ENCODE results near the gene RAPGEF1. TPM values are rescaled to one million over a fixed set of nuclear protein-coding genes. Genes with fewer than 3 reads are reported as not detected.

The RAPGEF1 gene
- total RNA-seq, 4 donors from 2014 or later, result 13.1 to 73.7 (median 26.2) TPM

GRCh38 chr9:131629825-131630204 lies 110.1 kb downstream of the RAPGEF1 start:
- no peak overlapping the region for H3K27ac ChIP-seq

DNA sequence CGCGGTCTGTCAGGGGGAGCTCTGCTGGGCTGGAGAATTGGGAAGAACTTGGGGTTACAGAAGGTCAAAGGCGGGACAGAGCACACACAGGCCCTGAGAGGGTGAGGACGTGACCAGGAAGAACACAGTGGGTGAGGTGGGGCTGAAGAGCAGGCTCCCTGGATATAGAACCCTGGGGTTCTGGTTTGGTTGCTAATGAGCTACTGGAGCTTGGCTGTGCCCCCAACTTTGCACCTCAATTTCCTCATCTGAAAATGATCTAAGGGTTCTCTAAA lies 110.7 kb downstream of the RAPGEF1 start:
- H3K9me3 ChIP-seq, result no peaks in the 10 kb centered on the region
- no peak overlapping the region for H3K4me3 ChIP-seq
- TF ChIP-seq CTCF (IDR thresholded peaks at IDR 0.05) (no peak), POLR2A (IDR thresholded peaks at IDR 0.05) (no peak)
- no peaks in the 10 kb centered on the region for H3K4me1 ChIP-seq
- no peaks in the 10 kb centered on the region for H3K36me3 ChIP-seq
- H3K27ac ChIP-seq, result no peak overlapping the region
- intact Hi-C loops (cut with DNase I; ENCODE audit: low total_unique reads), result no loop called here
- no peak for DNase-seq
- no peaks in the 10 kb centered on the region for H3K27me3 ChIP-seq

More at GRCh38 chr9:131629825-131630204, 110.1 kb downstream of the RAPGEF1 start:
- no peak overlapping the region for H3K4me3 ChIP-seq
- no peaks in the 10 kb centered on the region for H3K27me3 ChIP-seq
- TF ChIP-seq POLR2A (IDR thresholded peaks at IDR 0.05), result no peak
- no peak for TF ChIP-seq CTCF (IDR thresholded peaks at IDR 0.05)
- DNase-seq, result no peak
- no peaks in the 10 kb centered on the region for H3K36me3 ChIP-seq
- peaks cover 0 to under 1% of the 10 kb centered on the region in 2 donors for H3K4me1 ChIP-seq
- intact Hi-C loops (cut with DNase I; ENCODE audit: low total_unique reads), result no loop called here
- H3K9me3 ChIP-seq, result no peaks in the 10 kb centered on the region

DNA sequence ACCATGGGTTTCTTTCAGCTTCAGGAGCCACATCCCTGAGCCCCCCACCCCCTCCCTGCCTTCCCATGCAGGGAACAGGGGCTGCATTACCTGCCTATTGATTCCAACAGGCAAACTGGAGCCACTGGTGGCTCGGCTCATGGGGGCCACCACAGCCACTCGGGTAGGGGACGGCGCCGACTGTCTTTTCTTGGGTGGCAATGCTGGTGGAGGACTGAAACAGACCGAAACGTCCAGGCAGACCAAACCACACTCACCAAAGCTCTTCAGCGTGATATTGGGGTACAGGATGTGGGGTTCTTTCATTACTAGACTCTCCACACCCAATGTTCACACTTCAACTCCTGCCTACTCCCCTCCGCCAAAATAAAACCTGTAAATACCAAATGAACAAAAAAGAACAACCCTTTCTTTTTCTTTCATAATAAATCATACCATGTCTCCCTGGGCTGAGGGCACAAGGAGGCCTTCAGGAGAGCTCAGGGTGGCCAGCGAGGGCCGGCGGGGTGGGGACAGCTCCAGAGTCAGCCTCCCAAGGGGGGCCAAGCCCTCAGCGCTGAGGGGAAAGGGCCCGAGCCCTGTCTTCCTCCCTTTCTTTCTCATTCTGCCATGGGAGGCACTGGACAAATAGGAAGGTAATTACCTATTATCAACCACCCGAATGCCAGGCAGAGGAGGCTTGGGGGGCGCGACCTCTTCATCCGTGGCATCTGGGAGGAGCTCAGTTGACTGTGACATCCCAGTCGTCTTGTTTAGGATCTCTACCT lies 111.2 kb downstream of the RAPGEF1 start:
- H3K9me3 ChIP-seq, result no peaks in the 10 kb centered on the region
- no peaks in the 10 kb centered on the region for H3K4me1 ChIP-seq
- H3K27me3 ChIP-seq, result no peaks in the 10 kb centered on the region
- H3K36me3 ChIP-seq, result no peaks in the 10 kb centered on the region
- intact Hi-C loops (cut with DNase I; ENCODE audit: low total_unique reads), result no loop called here
- no peak for TF ChIP-seq POLR2A (IDR thresholded peaks at IDR 0.05)
- no peak for TF ChIP-seq CTCF (IDR thresholded peaks at IDR 0.05)
- H3K27ac ChIP-seq, result no peak overlapping the region
- no peak for DNase-seq
- H3K4me3 ChIP-seq, result no peak overlapping the region

DNA sequence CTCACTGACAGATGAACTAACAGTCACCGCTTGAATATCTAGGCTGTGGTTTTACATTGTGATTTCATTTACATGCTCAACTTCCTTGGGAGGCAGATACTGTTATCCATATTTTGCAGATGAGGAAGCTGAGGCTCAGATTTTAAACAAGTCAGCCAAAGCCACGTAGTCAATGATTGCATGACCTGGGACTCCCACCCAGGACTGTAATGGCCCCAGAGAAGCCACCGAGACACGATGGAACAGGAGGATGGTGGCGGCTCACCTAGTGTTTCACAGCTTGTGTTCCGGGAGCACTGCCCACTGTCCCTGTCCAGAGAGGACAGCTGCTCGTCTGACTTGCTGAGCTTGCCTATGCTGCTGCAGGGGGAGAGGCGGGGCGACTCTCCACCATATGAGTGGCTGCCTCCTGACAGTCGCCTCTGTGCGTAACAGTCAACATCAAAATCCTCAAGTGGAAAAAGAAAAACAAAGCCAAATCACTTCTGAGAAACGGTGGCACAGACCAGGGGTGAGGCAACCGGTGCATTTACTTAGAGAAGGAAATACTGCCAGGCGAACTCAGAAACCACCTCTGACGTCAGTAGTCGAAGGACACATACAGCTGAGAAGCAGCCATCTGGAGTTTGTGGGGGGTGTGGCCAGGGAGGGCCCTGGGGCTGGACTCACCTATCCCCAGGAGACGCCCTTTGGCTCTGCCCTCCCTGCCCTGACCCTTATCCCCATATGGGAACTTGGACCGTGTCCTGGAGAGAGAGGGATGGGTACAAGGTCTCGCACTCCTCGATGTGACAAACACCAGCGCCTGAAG lies 112.0 kb downstream of the RAPGEF1 start:
- Histone ChIP-seq H3K4me3 (no peak overlapping the region), H3K4me1 (no peaks in the 10 kb centered on the region), H3K27me3 (no peaks in the 10 kb centered on the region), H3K27ac (no peak overlapping the region), H3K36me3 (no peaks in the 10 kb centered on the region), H3K9me3 (no peaks in the 10 kb centered on the region)
- intact Hi-C loops (cut with DNase I; ENCODE audit: low total_unique reads), result no loop called here
- no peak for TF ChIP-seq POLR2A (IDR thresholded peaks at IDR 0.05)
- DNase-seq, result no peak

- intact Hi-C loops (cut with DNase I; ENCODE audit: low total_unique reads), result no loop called here
- H3K27ac ChIP-seq, result no peak overlapping the region
- no peak for DNase-seq
Observed at GRCh38 chr9:131627326-131627647, 112.6 kb downstream of the RAPGEF1 start.

More at GRCh38 chr9:131627326-131627647, 112.6 kb downstream of the RAPGEF1 start:
- Histone ChIP-seq H3K27me3 (no peaks in the 10 kb centered on the region), H3K4me3 (no peak overlapping the region), H3K9me3 (no peaks in the 10 kb centered on the region), H3K36me3 (no peaks in the 10 kb centered on the region), H3K4me1 (no peaks in the 10 kb centered on the region)
- no peak for TF ChIP-seq CTCF (IDR thresholded peaks at IDR 0.05)
- no peak for TF ChIP-seq POLR2A (IDR thresholded peaks at IDR 0.05)

Data from uterus (tissue), 4 donors.